ENCODE results near the gene PDE7B. TPM values are rescaled to one million over a fixed set of nuclear protein-coding genes. Genes with fewer than 3 reads are reported as not detected.

The PDE7B gene
- total and polyA plus RNA-seq, 4 donors, result 0.75 to 5.2 (median 1.3) TPM

- H3K27ac ChIP-seq (ENCODE audit: low read depth in 1 of 2, low read length in 2 of 2), result no peak overlapping the region
- H3K27me3 ChIP-seq (ENCODE audit: control insufficient read depth in 4 of 4, insufficient read depth in 4 of 4, low read length in 3 of 4), result no peaks in the 10 kb centered on the region
- no peak overlapping the region for H3K9ac ChIP-seq (ENCODE audit: low read depth in 1 of 2, low read length in 2 of 2)
- no peak for DNase-seq (ENCODE audit: low spot score)
- 95% methylated on average over 1 of the region's 1 CpG for WGBS
- no peak for TF ChIP-seq ZBTB33 (IDR thresholded peaks at IDR 0.05)
- no peak for TF ChIP-seq ATF3 (IDR thresholded peaks at IDR 0.05)
- no peak overlapping the region for H3K4me3 ChIP-seq (ENCODE audit: low read depth in 1 of 3, low read length in 3 of 3)
- no peaks in the 10 kb centered on the region for H3K4me1 ChIP-seq (ENCODE audit: control insufficient read depth in 4 of 4, insufficient read depth in 4 of 4, low read length in 3 of 4)
- no peaks in the 10 kb centered on the region for H3K36me3 ChIP-seq (ENCODE audit: control insufficient read depth in 4 of 4, insufficient read depth in 3 of 4, low read depth in 1 of 4, low read length in 3 of 4)
- H3K9me3 ChIP-seq (ENCODE audit: control insufficient read depth in 4 of 4, low read length in 3 of 4), result no peaks in the 10 kb centered on the region
Observed at GRCh38 chr6:135897087-135897486, 45.6 kb downstream of the PDE7B start.

- H3K27ac ChIP-seq (ENCODE audit: low read depth in 1 of 2, low read length in 2 of 2), result peak overlapping the region; percentile 51 to 62
Observed at GRCh38 chr6:135901774-135902524, 50.4 kb downstream of the PDE7B start.

More at GRCh38 chr6:135901774-135902524, 50.4 kb downstream of the PDE7B start:
- TF ChIP-seq SP1 (IDR thresholded peaks at IDR 0.05), result no peak
- TF ChIP-seq RXRA (IDR thresholded peaks at IDR 0.05), result peak in 1 of 2 donors; percentile 61
- peak in 1 of 2 donors; percentile 43 for TF ChIP-seq HNF4A (conservative IDR thresholded peaks at IDR 0.05)
- TF ChIP-seq MAX (IDR thresholded peaks at IDR 0.05), result peak; percentile 48
- peak; percentile 21 for TF ChIP-seq ZBTB33 (IDR thresholded peaks at IDR 0.05)
- no peak for TF ChIP-seq ATF3 (IDR thresholded peaks at IDR 0.05)
- TF ChIP-seq REST (IDR thresholded peaks at IDR 0.05), result no peak
- peak in 1 of 2 donors; percentile 53 for TF ChIP-seq EGR1 (IDR thresholded peaks at IDR 0.05; ENCODE audit: low read depth in 2 of 2)
- TF ChIP-seq YY1 (IDR thresholded peaks at IDR 0.05), result peak; percentile 53
- peak in 1 of 2 donors; percentile 57 for TF ChIP-seq JUND (IDR thresholded peaks at IDR 0.05)
- TF ChIP-seq RAD21 (IDR thresholded peaks at IDR 0.05), result peak; percentile 3 to 19
- no peak for TF ChIP-seq HNF4G (IDR thresholded peaks at IDR 0.05)
- TF ChIP-seq NR2F2 (IDR thresholded peaks at IDR 0.05), result no peak
- no peak for TF ChIP-seq FOXA1 (IDR thresholded peaks at IDR 0.05)
- Histone ChIP-seq H3K9me3 (ENCODE audit: control insufficient read depth in 4 of 4, low read length in 3 of 4) (no peaks in the 10 kb centered on the region), H3K36me3 (ENCODE audit: control insufficient read depth in 4 of 4, insufficient read depth in 3 of 4, low read depth in 1 of 4, low read length in 3 of 4) (no peaks in the 10 kb centered on the region), H3K27me3 (ENCODE audit: control insufficient read depth in 4 of 4, insufficient read depth in 4 of 4, low read length in 3 of 4) (no peaks in the 10 kb centered on the region), H3K4me3 (ENCODE audit: low read depth in 1 of 3, low read length in 3 of 3) (peak overlapping the region in 1 of 3 donors; percentile 17), H3K9ac (ENCODE audit: low read depth in 1 of 2, low read length in 2 of 2) (no peak overlapping the region), H3K4me1 (ENCODE audit: control insufficient read depth in 4 of 4, insufficient read depth in 4 of 4, low read length in 3 of 4) (peaks cover 4 to 21% (median 14%) of the 10 kb centered on the region in 4 donors)
- 52% methylated on average over 6 of the region's 6 CpGs for WGBS
- no peak for DNase-seq (ENCODE audit: low spot score)
